Measurements from ENCODE around the gene BMPR1B.

BMPR1B gene

DNA sequence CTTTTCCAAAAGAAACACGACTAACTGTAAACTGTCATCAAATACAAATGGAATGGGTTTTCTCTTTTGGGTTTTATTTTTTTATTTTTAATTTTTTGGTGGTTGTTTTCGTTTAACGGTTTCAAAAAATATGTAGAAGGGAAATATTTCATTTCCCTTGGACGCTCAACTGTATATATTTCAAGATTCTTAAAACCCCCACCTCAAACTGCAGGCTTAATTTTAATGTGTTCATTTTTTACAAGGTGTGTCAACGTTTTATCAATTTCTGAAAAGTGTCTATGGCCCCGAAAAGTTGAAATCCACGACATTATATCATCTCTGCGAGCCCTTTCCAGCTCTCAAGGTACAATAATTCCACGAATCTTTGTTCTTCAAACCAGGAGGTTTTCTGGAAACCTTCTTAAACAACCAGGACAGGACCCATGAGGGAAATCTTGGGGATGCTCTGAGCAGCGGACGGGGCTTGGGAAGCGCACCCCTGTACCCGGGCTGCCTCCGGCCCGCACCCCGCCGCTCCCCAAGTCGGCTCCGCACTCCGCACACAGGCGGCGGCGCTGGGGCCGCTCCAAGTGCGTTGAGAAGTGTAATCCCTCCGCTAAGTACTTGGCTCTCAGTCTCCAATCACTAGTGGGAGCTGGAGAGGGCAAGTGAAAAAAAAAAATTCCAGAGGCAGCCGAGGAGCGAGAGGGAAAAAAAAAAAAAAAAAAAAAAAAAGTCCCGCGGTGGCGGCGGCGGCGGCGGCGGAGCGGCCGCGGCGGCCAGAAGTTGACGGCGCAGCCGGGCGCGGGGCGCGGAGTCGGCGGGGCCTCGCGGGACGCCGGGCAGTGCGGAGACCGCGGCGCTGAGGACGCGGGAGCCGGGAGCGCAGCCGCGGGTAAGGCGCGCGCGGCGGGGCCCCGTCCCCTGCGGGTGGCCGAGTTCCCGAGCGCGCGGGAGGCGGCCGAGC is at the start of gene BMPR1B:
TSS of gene BMPR1B (plus strand) at position 764 of the 949 bp plus-strand sequence. CDS start 346,470 bp downstream, outside the sequence.
- DNase-seq (ENCODE audit: low read depth in 3 of 3): no peak

DNA sequence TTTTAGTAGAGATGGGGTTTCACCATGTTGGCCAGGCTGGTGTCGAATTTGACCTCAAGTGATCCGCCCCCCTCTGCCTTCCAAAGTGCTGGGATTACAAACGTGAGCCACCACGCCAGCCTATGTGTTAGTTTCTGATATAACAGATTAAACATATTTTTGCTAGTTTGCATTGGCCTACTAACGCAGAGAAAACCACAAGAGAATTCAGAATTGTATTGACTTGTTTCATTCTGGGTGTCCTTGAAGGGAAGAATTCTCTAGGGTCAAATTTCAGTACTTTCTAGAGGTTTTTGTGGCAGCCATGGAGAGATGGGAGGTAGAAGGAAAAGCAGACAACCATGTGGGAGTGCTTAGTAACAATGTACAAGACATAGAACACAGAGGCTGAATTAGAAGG is 46.1 kb upstream of the BMPR1B start:
- DNase-seq (ENCODE audit: low read depth in 3 of 3): no peak

DNA sequence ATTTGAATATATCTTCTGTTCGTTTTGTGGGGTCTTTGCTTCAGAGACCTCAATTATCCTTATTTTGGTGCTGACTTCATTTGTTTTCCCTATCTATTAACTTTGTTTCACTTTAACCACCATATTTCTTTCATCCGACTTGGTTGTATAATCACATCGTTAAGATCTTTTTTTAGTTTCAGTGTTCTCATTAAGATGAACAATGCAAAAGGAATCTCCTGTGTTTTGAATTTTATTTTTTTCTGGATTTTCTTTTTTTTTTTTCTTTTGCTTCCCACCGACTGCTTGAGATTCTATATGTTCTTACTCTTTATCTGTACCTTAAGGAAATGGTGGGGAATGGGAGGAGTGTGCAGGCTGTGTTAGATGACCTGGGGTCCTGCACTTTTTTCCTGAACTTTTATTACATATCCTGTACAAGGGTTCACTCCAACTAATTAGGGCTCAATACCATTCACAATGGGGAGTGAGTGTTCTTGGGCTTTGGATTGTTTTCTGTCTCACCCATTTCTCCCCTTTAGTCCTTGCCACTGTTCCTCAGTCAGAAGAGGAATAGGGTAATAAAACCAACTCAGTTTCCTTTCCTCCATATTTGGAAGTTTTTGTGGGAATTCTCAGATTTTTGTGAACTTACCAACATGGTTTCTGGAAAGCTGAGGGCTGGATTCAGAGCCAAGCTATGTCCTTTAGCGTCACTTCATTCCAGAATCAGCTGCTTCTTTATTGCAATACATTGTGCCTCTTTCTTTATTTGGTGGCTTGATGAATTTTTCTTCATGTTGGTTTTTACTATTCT is 43.2 kb upstream of the BMPR1B start:
- DNase-seq (ENCODE audit: low read depth in 3 of 3): no peak

DNA sequence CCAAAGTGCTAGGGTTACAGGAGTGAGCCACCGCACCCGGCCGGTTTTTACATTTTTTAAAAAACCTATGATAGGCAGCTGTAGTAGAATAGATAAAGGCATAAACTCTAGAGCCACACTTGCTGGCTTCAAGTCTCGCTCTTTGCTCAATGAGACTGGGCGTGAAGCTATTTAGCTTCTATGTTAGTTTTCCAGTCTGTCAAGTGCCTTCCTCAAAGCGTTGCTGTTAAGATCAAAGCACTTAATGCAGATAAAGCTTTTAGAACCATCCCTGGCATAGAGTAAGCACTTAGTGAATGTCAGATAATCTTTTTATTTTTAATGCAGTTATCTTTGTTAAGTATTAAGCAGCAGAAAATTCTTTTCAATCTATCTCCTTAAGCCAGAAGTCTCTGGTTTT is 42.0 kb upstream of the BMPR1B start:
- DNase-seq (ENCODE audit: low read depth in 3 of 3): no peak

DNA sequence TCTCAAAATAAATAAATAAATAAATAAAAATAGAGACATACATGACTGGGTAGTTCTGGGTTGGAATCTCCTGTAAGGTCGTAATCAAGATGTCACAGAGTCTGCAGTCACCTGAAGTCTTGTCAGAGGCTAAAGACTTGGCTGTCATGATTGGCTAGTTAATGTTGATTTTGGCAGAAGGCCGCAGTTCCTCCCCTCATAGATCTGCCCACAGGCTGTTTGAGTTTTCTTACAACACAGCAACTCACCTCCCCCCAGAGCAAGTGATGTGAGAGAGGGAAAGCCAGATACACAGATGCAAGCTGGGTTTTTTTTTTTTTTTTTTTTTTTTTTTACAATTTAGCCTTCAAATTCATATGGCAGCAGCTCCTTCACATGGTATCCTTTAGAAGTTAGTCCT is 36.4 kb upstream of the BMPR1B start:
- no peak for DNase-seq (ENCODE audit: low read depth in 3 of 3)

DNA sequence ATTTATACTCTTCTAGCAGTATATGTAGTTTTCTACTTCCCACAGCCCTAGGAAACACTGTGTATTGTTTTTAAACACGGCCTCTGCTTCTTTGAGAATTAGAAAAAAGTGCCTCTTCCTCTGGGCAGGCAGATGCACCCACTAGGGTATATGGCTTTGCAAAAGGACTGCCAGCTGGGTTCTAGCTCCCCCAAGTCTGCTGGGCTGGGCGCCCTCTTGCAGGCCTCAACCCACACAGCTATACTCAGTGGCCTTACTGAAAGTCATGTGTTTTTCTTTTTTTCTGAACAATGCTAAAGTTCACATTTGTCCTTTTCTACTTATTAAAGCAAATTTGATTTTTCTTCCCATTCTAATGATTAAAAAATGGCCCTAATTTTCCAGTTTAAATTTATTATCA is 35.5 kb upstream of the BMPR1B start:
- no peak for DNase-seq (ENCODE audit: low read depth in 3 of 3)

DNA sequence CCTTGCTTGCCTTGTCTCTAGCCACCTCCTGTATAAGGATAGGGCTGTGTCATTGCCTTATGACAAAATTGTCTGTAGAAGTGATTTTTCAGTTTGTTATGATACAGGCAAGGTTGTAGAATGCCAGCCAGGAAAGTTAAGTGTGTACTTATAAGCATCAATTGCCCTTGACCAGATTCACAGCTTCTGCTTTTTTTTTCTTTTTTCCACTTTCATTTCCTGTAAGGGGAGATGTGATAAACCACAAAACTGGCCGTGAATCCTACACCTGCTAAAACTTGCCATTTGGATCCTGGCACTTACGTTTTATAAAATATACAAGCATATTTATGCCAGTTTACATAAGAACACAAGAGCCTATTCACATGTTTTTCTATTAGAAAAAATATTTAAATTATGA is 35.0 kb upstream of the BMPR1B start:
- DNase-seq (ENCODE audit: low read depth in 3 of 3): no peak

DNA sequence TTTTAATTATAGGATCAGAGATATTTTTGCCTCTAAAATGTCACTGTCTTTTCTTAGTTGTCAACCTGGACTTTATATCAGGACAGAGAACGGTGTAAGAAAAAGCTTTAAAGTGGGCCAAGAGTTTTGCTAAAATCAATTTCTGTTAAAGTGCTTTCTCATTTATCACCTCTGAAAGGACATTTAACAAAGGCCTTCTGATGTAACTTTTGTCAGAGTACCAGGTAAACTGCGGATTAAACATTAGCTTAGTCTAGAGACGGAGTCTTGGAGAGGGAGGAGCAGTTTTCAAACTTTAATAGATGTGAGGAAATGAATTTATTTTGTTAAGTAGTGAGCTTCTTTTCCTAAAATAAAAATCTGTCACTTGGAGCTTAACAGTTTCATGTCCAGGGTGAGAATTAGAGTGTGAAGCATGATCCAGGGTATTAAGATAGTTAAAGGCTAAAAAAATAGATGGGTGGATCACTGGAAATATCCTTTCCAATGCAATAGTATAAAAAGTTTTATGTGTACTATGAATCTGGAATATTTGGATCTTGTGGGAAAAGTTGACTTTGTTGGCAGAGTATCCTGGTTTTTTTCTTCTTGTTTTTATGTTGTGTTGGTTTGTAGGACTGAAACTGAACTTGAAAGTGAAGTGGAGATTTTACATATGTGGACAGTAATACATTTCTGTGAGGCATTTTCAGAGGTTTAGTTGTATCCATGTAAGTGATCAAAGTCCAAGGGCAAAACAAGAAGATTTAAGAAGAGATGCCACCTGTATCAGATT is 33.6 kb upstream of the BMPR1B start:
- DNase-seq (ENCODE audit: low read depth in 3 of 3): no peak

DNA sequence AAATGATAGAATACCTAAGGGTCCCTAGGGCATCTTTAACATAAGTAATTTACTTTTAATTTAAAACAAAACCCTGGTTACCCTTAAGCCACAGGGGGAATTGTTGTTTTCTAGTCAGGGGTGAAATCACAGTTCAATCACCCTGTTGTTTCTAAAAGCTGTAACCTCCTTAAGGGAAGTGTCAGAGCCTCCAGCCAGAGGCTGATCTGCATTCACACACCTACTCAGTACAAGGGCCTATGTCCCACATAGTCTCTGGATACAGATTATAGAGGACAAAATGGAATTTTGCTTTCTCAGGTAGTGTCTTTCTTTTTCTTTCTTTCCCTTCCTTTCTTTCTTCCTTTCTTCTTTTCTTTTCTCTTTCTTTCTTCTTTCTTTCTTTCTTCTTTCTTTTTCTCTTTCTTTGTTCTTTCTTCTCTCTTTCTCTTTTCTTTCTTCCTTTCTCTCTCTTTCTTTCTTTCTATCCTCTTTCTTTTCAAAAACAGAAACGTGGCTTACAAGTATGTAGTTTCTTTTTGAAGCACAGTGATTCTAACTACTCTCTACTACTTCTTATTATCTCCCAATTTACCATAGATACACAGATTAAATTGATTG is 31.1 kb upstream of the BMPR1B start:
- DNase-seq (ENCODE audit: low read depth in 3 of 3): no peak

DNA sequence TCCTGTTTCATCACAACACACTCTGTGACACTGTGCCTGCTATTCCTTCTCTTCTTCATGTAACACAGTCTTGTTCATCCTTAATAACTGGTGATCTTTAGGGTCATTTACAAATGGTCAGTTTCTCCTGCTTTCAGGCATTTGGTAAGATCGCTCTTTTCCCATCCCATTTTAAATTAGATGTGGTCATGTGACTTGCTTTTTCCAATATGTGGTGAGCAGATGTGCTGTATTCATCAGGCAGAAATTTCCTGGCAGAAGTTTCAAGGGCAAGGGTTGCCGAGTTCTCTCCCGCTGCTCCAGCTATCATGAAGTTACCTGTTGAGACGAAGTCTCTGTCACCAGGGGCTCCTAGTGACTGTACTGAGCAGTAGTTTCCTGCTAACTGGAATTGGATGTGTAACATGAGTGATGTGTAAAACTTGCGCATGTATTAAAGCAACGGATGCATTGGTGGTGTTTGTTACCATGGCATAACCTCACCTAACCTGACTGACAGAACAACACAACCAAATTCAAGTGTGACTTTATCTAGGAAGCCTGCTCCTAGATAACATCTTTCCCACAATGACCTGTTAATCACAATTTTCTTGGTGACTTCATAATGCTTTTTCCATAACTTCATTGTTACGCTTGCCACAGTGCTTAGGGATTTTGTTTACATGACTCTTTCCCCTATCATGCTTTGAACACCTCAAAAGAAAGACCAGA is 29.5 kb upstream of the BMPR1B start:
- DNase-seq (ENCODE audit: low read depth in 3 of 3): no peak

DNA sequence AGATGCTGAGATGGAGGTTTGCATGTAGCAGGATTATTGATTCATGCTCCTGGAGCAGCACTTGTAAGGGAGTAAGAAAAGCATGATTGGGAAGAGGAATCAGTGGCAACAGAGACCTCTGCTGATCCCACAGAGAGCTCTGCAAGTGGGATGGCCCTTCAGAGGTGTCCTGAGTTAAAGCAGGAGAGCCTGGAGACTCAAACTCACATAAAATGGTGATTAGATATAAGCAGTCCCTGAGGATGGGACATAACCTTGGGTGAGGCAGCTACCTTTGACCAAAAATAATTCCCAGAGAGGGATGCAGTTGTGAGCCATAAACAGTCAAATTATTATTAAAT is 25.4 kb upstream of the BMPR1B start:
- DNase-seq (ENCODE audit: low read depth in 3 of 3): no peak

DNA sequence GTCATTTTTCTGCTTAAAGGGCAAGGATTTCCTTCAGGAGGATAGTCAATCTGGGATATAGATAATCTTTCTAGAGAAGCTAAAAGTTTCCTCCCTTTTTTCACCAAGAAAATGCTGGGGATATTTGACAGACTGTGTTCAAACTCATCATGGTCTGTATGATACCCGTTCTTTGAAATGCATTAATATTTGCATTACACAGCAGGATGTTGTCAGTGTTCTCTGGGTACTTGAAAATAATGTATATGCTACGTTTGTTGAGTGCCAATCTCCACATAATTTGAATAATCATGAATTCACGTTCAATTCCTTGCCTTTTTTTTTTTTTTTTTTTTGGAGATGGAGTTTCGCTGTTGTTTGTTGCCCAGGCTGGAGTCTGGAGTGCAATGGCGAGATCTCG is 18.0 kb upstream of the BMPR1B start:
- no peak for DNase-seq (ENCODE audit: low read depth in 3 of 3)

DNA sequence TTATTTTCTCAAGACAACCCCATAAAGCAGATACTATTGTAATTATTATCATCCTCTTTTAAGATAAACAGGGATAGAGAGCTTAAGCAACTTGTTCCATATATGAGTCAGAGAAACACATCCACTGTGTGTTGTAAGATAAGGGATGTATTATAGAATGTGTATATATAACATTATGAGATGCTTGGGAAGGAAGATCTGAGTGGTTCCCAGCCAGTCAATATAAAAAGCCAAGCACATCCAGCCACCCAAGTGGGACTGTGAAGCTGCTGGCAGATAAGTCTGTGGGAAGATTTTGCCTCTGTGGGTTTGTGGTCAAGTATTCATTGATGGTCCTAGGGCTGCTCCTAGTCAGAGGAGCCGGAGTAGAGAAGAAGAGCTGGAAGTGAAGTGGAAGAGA is 16.5 kb upstream of the BMPR1B start:
- no peak for DNase-seq (ENCODE audit: low read depth in 3 of 3)

DNA sequence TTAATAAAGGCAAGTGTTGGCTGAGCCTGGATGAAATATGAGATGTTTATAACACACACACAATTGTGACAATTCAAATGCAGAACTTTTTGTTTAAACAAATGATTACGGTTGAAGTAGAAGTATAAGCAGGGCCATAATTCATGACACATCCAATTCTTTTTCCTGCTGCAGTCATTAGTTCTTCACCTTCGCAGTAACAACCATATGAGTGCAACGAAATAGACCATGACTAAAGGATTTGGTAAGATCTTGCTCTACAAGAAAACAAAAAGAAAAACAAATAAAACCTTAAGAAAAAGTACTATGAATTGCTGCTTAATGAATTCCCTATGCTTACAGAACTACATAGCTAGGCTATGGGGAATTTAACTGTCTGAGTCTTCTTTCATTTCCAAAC is 13.9 kb upstream of the BMPR1B start:
- no peak for DNase-seq (ENCODE audit: low read depth in 3 of 3)

DNA sequence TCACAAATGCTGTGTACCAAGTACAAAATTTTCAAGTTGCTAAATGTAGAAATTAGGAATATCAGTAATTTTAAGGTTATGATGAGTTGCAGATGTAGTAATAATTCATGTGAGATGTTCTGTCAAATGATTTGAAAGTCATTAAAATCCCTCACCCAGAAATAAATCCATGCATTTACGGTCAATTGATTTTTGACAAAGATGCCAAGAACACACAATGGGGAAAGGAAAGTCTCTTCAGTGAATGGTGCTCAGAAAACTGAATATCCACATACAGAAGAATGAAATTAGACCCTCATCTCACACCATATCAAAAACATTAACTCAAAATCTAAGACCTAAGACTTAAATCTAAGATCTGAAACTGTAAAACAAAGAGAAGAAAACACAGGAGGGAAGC is 12.9 kb upstream of the BMPR1B start:
- DNase-seq (ENCODE audit: low read depth in 3 of 3): no peak

DNA sequence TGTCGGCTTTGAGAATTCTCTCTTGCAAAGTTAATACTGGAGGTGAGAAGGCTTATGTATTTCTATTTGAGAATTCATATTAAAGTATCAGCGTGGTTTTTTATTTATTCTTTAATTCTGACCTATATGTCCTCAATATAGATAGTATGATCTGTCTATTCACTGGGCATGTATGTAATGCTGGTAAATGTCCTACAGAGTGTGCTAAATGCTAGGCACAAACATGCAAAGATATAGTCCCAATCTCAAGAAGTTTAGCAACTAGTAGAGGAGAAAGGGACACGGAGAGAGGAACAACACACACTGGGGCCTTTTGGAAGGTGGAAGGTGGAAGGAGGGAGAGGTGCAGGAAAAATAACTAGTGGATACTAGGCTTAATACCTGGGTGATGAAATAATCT is 11.0 kb upstream of the BMPR1B start:
- DNase-seq (ENCODE audit: low read depth in 3 of 3): no peak

DNA sequence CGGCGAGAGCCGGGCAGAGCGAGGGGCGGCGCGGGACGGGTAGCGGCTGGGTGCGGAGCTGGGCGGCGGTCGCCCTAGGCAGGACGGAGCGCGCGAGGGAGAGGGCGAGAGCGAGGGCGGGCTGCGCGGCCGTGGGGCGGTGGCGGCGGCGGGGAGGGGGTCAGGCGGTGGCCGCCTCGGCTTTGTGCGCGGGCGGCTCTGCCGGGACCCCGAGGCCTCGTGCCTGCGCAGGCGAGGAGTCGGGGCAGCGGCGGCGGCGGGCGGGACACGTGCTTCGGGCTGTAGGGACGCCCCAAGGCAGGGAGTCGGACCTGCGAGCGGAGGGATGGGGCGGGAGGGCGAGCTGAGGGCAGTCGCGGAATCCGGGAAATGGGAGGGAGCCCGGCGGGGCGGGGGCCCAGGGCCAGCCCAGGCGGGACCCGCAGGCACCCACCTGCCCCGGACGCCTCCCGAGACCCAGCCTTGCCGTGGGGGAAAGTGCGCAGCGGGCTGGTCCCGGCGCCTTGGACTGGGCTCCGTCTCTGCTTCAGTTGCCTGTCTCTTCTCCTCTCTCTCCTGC is 465 bp downstream of the BMPR1B start:
- DNase-seq (ENCODE audit: low read depth in 3 of 3): no peak

DNA sequence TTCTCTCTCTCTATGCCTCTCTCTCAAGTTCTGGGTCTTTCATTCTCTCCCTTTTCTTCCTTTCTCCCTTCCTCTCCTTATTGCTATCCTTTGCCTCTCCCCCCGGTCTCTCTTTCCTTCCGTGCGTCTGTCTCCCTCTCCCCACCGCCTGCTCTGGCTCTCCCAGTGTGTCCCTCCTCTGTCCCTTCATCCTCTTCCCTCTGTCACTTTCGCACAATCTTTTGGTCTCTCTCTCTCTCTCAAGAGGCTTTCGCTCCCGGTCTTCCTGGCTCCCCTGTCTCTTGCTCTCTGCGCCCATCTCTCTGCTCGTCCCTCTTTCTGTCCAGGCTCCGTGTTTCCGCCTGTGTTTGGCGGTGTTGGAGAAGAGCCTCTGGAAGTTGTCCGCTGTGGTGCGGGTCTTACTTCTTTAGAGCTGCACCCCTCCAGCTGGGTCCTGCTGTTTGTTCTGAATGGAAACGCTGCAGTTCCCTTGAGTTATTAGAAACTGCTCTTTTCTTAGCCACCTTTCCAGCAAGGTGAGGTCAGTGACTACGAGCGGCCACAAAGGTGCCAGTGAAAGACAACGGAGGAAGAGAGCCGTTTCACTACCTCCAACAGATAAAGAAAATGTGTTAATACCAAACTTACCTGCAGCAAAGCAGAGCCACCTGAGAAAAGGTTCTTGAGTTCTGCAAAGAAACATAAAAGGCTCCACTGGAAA is 1.1 kb downstream of the BMPR1B start:
- DNase-seq (ENCODE audit: low read depth in 3 of 3): no peak

DNA sequence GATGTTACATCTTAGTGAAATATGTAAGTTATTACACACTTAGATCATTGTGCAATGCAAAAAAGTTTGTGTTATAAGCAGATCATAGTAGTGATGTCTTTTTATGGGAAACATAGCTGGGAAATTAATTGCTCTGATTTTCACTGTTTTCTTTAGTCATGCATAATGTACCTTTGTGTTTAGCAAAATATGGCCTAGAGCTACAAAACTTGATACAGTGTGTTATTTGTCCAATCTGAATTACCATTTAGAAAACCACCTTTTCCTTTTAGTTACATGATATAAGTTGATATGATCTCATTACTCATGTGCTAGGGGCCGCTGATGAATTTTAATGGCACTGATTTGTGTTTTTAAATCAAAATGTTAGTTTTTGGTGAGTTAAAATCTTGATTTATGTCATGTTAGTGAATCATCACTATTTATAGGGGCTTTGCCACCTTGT is 2.0 kb downstream of the BMPR1B start:
- no peak for DNase-seq (ENCODE audit: low read depth in 3 of 3)

DNA sequence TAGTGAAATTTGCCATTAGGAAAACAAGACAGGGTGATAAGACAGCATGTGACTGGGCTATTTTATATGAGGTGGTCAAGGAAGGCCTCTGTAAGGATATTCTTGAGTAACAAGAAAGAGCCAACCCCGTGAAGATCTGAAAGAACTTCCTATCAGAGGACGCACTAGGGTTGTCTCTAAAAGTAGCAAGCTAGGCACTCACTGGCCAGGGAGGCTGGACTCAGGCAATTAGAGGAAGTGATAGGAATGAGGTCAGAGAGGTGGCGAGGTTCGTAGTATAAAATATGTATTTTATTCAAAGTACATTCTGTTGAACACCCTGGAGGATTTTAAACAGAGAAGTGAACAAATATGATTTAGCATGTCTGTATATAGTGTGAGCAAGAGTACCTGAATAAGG is 4.6 kb downstream of the BMPR1B start:
- DNase-seq (ENCODE audit: low read depth in 3 of 3): no peak

Measured in stimulated activated CD4-positive, alpha-beta T cell treated with anti-CD3 and anti-CD28 coated beads, TNF-alpha, amount 100 ng/mL, for 48 hours (primary cell).